B cell (primary cell): ENCODE measurements around the gene SYNE2. TPM values are rescaled to one million over a fixed set of nuclear protein-coding genes. Genes with fewer than 3 reads are reported as not detected.

Experiments
- ATAC-seq: fragments of 200-7000 bp; cut with Tn5 transposase; one replicate; pipeline ENCODE4 v1.10.0; 2021; ENCODE audit warnings: low read depth, mild to moderate bottlenecking, moderate number of reproducible peaks, moderate library complexity
- CTCF ChIA-PET: fragments of 350-600 bp; sonication (Branson Sonifier 250); formaldehyde crosslinking; loops from one replicate; lab custom pipeline; 2021; ENCODE audit warnings: antibody characterized with exemption, inconsistent platforms; lab: Charles Lee
- POLR2A ChIA-PET: fragments of 350-600 bp; sonication (Branson Sonifier 250); formaldehyde crosslinking; loops from one replicate; lab custom pipeline; 2021; ENCODE audit warnings: antibody characterized with exemption; lab: Charles Lee
- DNase-seq: peaks from one replicate; pipeline ENCODE4 v3.0.0; 2013
- H2AFZ ChIP-seq: 2 replicates; pipeline ENCODE4 v1.6.1; 2012; ENCODE audit warnings: mild to moderate bottlenecking, low read depth, low read length; ENCODE audit not compliant: insufficient read depth, poor library complexity, severe bottlenecking
- H3K27ac ChIP-seq, 2 donors: 1 replicate in 1 of 2; 2 replicates in 1 of 2; pipeline ENCODE4 v1.5.1; 2012 to 2013; ENCODE audit warnings: low read length in 2 of 2, mild to moderate bottlenecking in 2 of 2, moderate library complexity in 1 of 2
- H3K27me3 ChIP-seq, 4 experiments: fragments of 200-600 bp in 1 of 4; sonication (generic) in 1 of 4; replicated peaks in 1 of 4; 1 replicate in 2 of 4; 2 replicates in 2 of 4; pipeline versions ENCODE4 v1.6.1 to v1.7.0; 2013 to 2016; ENCODE audit warnings: low read length in 3 of 4, mild to moderate bottlenecking in 2 of 4, mixed read lengths in 1 of 4, moderate library complexity in 1 of 4; ENCODE audit not compliant: insufficient read depth in 4 of 4, control insufficient read depth in 3 of 4; ENCODE audit errors: control extremely low read depth in 1 of 4
- H3K36me3 ChIP-seq, 2 experiments: replicated peaks in 1 of 2; 1 replicate in 1 of 2; 2 replicates in 1 of 2; pipeline versions ENCODE4 v1.6.1 to v1.7.1; 2013; ENCODE audit warnings: low read length in 1 of 2; ENCODE audit not compliant: insufficient read depth in 2 of 2, control insufficient read depth in 1 of 2; ENCODE audit errors: control extremely low read depth in 1 of 2, extremely low read depth in 1 of 2
- H3K4me1 ChIP-seq, 2 donors: fragments of 200-600 bp in 1 of 2; sonication (generic) in 1 of 2; 1 replicate in 1 of 2; 2 replicates in 1 of 2; pipeline versions ENCODE4 v1.5.1 to v1.6.1; 2013 to 2017; ENCODE audit warnings: low read length in 2 of 2; ENCODE audit not compliant: control insufficient read depth in 2 of 2, insufficient read depth in 2 of 2
- H3K4me2 ChIP-seq: replicated peaks from 2 replicates; pipeline ENCODE3; 2012; ENCODE audit warnings: mild to moderate bottlenecking, low read depth, low read length; ENCODE audit not compliant: poor library complexity, severe bottlenecking
- H3K4me3 ChIP-seq, 5 experiments: fragments of 200-600 bp in 1 of 5; sonication (generic) in 1 of 5; 1 replicate in 3 of 5; 2 replicates in 2 of 5; pipeline versions ENCODE4 v1.5.1 to v1.7.0; 2011 to 2016; ENCODE audit warnings: low read length in 4 of 5, mild to moderate bottlenecking in 4 of 5, low read depth in 2 of 5, control low read depth in 1 of 5, moderate library complexity in 1 of 5; ENCODE audit not compliant: insufficient read depth in 1 of 5; ENCODE audit errors: control extremely low read depth in 1 of 5, extremely low read depth in 1 of 5
- H3K79me2 ChIP-seq: fragments of 200-600 bp; sonication (generic); one replicate; pipeline ENCODE4 v1.6.0; 2016; ENCODE audit warnings: low read length; ENCODE audit not compliant: control insufficient read depth, insufficient read depth
- H3K9ac ChIP-seq: fragments of 200-600 bp; sonication (generic); 2 replicates; pipeline ENCODE4 v1.6.1; 2017; ENCODE audit warnings: mild to moderate bottlenecking, low read length, moderate library complexity
- H3K9me3 ChIP-seq, 3 donors: one replicate each; pipeline versions ENCODE4 v1.6.1 to v1.7.1; 2013; ENCODE audit warnings: low read length in 2 of 3; ENCODE audit not compliant: control insufficient read depth in 2 of 3, insufficient read depth in 1 of 3; ENCODE audit errors: control extremely low read depth in 1 of 3
- H4K20me1 ChIP-seq: 2 replicates; pipeline ENCODE4 v1.6.0; 2012; ENCODE audit warnings: mild to moderate bottlenecking, low read length; ENCODE audit not compliant: insufficient read depth, control insufficient read depth, poor library complexity, severe bottlenecking
- H3K27ac Mint-ChIP-seq: one replicate; pipeline ENCODE4 v1.8.0; 2021; ENCODE audit warnings: mixed read lengths
- H3K27me3 Mint-ChIP-seq: one replicate; pipeline ENCODE4 v1.8.0; 2021; ENCODE audit warnings: mixed read lengths
- H3K4me1 Mint-ChIP-seq: one replicate; pipeline ENCODE4 v1.8.0; 2021; ENCODE audit warnings: mixed read lengths
- H3K4me3 Mint-ChIP-seq: one replicate; pipeline ENCODE4 v1.8.0; 2021; ENCODE audit warnings: mixed read lengths
- H3K9me3 Mint-ChIP-seq: one replicate; pipeline ENCODE4 v1.8.0; 2022; ENCODE audit warnings: mixed read lengths; ENCODE audit not compliant: insufficient read depth
- CTCF ChIP-seq: fragments of 200-600 bp; IDR thresholded peaks from one replicate; pipeline ENCODE4 v1.8.0; 2022; ENCODE audit warnings: antibody characterized with exemption, mild to moderate bottlenecking
- EZH2 ChIP-seq: IDR thresholded peaks from 2 replicates; pipeline ENCODE4 v1.6.1; 2012; ENCODE audit warnings: borderline replicate concordance, low read depth, mild to moderate bottlenecking, moderate library complexity, low read length; ENCODE audit not compliant: insufficient read depth, poor library complexity, severe bottlenecking
- WGBS: methylation state at CpG from one replicate; pipeline ENCODE4 v1.1.5; 2013; ENCODE audit warnings: missing lambda C conversion rate; ENCODE audit not compliant: insufficient coverage; 5-methylcytosine and 5-hydroxymethylcytosine counted together
- intact Hi-C: fragments of 100-400 bp; cut with micrococcal nuclease; formaldehyde crosslinking; loops from one replicate; pipeline ENCODE4 v1.10.0; 2022
- polyA plus RNA-seq: library from polyadenylated mRNA; depleted of rRNA; stranded (reverse); fragments of >200 nt; gene quantifications from 2 replicates; pipeline ENCODE4 v1.2.3, GENCODE V29; 2012
- total RNA-seq, 2 donors: library from RNA; stranded (reverse); fragments of 120-200 nt in 1 of 2; gene quantifications; 1 replicate in 1 of 2; 2 replicates in 1 of 2; pipeline versions ENCODE4 v1.2.3 to v1.2.4, GENCODE V29; 2013 to 2022

SYNE2 gene
- total and polyA plus RNA-seq, 2 donors (not counting 1 experiment from before 2014, with no cell fraction given): 39.5 to 105 TPM

- ChIA-PET CTCF (interaction anchor here (1.9 kb wide), 1 partner anchor 233 kb away, joined by 8 read pairs; the partner anchor contains the start of gene ESR2), POLR2A (no interaction called here)
- Histone ChIP-seq H3K27ac (no peak overlapping the region), H3K79me2 (no peaks in the 10 kb centered on the region), H3K36me3 (peaks cover 0 to 3% of the 10 kb centered on the region in 2 experiments), H3K9ac (no peak overlapping the region), H3K4me3 (no peak overlapping the region), H2AFZ (no peak overlapping the region), H3K9me3 (no peaks in the 10 kb centered on the region), H3K4me1 (no peaks in the 10 kb centered on the region), H3K4me2 (no peak overlapping the region), H4K20me1 (no peaks in the 10 kb centered on the region), H3K27me3 (no peaks in the 10 kb centered on the region)
- no peak overlapping the region for H3K4me3 Mint-ChIP-seq
- no peaks in the 10 kb centered on the region for H3K4me1 Mint-ChIP-seq
- intact Hi-C loops: no loop called here
- DNase-seq: no peak
- TF ChIP-seq EZH2: no peak
- no peak for TF ChIP-seq CTCF
- no peaks in the 10 kb centered on the region for H3K27me3 Mint-ChIP-seq
- no peak for ATAC-seq
- H3K9me3 Mint-ChIP-seq: no peaks in the 10 kb centered on the region
- WGBS: no CpG with 5 or more reads among the region's 1 CpG
- no peak overlapping the region for H3K27ac Mint-ChIP-seq
Measured at GRCh38 chr14:64061706-64062105, 208.9 kb downstream of the SYNE2 start.

GRCh38 chr14:64062381-64063115 is 209.7 kb downstream of the SYNE2 start:
- no peak overlapping the region for H3K9ac ChIP-seq
- CTCF ChIA-PET: interaction anchor here (0.6 to 1.9 kb wide), 2 partner anchors 232 to 363 kb away, joined by 3 to 8 read pairs; partner anchors contain the start of gene ESR2
- no peak overlapping the region for H2AFZ ChIP-seq
- 100% methylated on average over 2 of the region's 7 CpGs for WGBS
- ATAC-seq (no peak), DNase-seq (no peak)
- TF ChIP-seq CTCF (no peak), EZH2 (no peak)
- no peaks in the 10 kb centered on the region for H3K9me3 ChIP-seq
- POLR2A ChIA-PET: no interaction called here
- Mint-ChIP-seq H3K4me3 (no peak overlapping the region), H3K27me3 (no peaks in the 10 kb centered on the region), H3K4me1 (no peaks in the 10 kb centered on the region), H3K9me3 (no peaks in the 10 kb centered on the region), H3K27ac (no peak overlapping the region)
- no peaks in the 10 kb centered on the region for H3K4me1 ChIP-seq
- H3K4me3 ChIP-seq: no peak overlapping the region
- no peak overlapping the region for H3K4me2 ChIP-seq
- H3K27ac ChIP-seq: no peak overlapping the region
- no peaks in the 10 kb centered on the region for H4K20me1 ChIP-seq
- H3K27me3 ChIP-seq: no peaks in the 10 kb centered on the region
- H3K36me3 ChIP-seq: peaks cover 0 to 3% of the 10 kb centered on the region in 2 experiments
- intact Hi-C loops: no loop called here
- no peaks in the 10 kb centered on the region for H3K79me2 ChIP-seq
